ENCODE measurements around the gene PROB1.

- TF ChIP-seq CTCF (IDR thresholded peaks at IDR 0.05; ENCODE audit: control extremely low read depth in 1 of 3, insufficient read depth in 1 of 3, low read depth in 1 of 3, low read length in 3 of 3) (no peak), CEBPB (IDR thresholded peaks at IDR 0.05; ENCODE audit: low read depth, low read length) (no peak), BCL11A (IDR thresholded peaks at IDR 0.05; ENCODE audit: low read depth in 2 of 2, low read length in 2 of 2) (no peak), ATF2 (IDR thresholded peaks at IDR 0.05; ENCODE audit: low read length) (no peak), NRF1 (IDR thresholded peaks at IDR 0.05; ENCODE audit: low read depth, low read length) (no peak), HDAC6 (IDR thresholded peaks at IDR 0.05; ENCODE audit: low read depth, low read length) (no peak)
These were observed 4.0 kb downstream of the PROB1 start for GRCh38 chr5:139390639-139391569.
